Suprapubic skin (tissue), 4 donors: ENCODE data around the gene CEP131. TPM values are rescaled to one million over a fixed set of nuclear protein-coding genes. Genes with fewer than 3 reads are reported as not detected.

Source experiments
- DNase-seq, 2 donors: peaks; one replicate each; pipeline ENCODE4 v3.0.0-alpha.2; 2019; ENCODE audit warnings: low spot score in 2 of 2
- H3K27ac ChIP-seq: fragments of 200-600 bp; sonication (generic); one replicate; pipeline ENCODE4 v1.5.1; 2019
- H3K27me3 ChIP-seq: fragments of 200-600 bp; sonication (generic); one replicate; pipeline ENCODE4 v1.5.1; 2019
- H3K36me3 ChIP-seq: fragments of 200-600 bp; sonication (generic); one replicate; pipeline ENCODE4 v1.5.1; 2019
- H3K4me1 ChIP-seq: fragments of 200-600 bp; sonication (generic); one replicate; pipeline ENCODE4 v1.5.1; 2019
- H3K4me3 ChIP-seq: fragments of 200-600 bp; sonication (generic); one replicate; pipeline ENCODE4 v1.5.1; 2019; ENCODE audit warnings: mild to moderate bottlenecking
- H3K9me3 ChIP-seq: fragments of 200-600 bp; sonication (generic); one replicate; pipeline ENCODE4 v1.5.1; 2019
- EP300 ChIP-seq: sonication (generic); formaldehyde crosslinking; IDR thresholded peaks from one replicate; pipeline ENCODE4 v1.6.1; 2017; ENCODE audit warnings: antibody characterized with exemption
- POLR2A ChIP-seq, 2 donors: fragments of 450-650 bp; IDR thresholded peaks; one replicate each; pipeline ENCODE4 v1.6.1; 2017; ENCODE audit warnings: antibody characterized with exemption in 2 of 2, mild to moderate bottlenecking in 2 of 2, moderate library complexity in 2 of 2
- POLR2AphosphoS5 ChIP-seq, 3 donors: sonication (generic); formaldehyde crosslinking; IDR thresholded peaks; one replicate each; pipeline ENCODE4 v1.6.1; 2017; ENCODE audit warnings: antibody characterized with exemption in 3 of 3
- WGBS: methylation state at CpG from one replicate; pipeline ENCODE4 v1.1.5; 2018; 5-methylcytosine and 5-hydroxymethylcytosine counted together
- total RNA-seq, 4 donors: library from RNA; depleted of rRNA; stranded (reverse); fragments of >200 nt; gene quantifications; one replicate each; pipeline ENCODE4 v1.1.0, GENCODE V29; 2016
- TF ChIP-seq, protein P1 (sequence below), 2 donors: fragments of 200-600 bp in 1 of 2; fragments of 450-650 bp in 1 of 2; sonication (generic) in 1 of 2; IDR thresholded peaks; one replicate each; pipeline ENCODE4 v1.5.1; 2016 to 2019; ENCODE audit warnings: antibody characterized with exemption in 2 of 2, mild to moderate bottlenecking in 1 of 2, moderate library complexity in 1 of 2

The CEP131 gene
- total RNA-seq, 4 donors from 2014 or later: 4.2 to 9.5 (median 8.0) TPM

DNA sequence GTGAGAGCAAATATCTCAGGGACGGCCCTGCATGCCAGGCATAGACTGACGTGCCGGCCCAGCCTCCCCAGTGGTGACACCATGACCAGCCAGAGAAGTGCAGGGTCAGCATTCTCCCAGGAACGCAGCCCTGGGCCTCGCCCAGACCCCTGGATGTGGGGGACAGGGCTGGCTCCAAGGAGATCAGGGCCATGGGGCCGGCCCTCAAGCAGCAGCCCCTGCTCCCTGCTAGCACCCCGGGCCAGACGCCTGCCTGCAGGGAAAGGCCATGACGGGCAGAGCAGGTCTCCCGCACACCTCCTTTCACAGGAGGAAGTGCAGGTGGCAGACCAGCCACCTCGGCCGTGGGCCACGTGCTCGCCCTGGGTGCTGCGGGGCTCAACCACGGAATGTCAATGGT, 25.9 kb upstream of the CEP131 start:
- WGBS: 81% methylated on average over 13 of the region's 16 CpGs
- Histone ChIP-seq H3K4me1 (peaks cover 14% of the 10 kb centered on the region), H3K9me3 (no peaks in the 10 kb centered on the region), H3K36me3 (peaks cover 33% of the 10 kb centered on the region), H3K4me3 (no peak overlapping the region), H3K27ac (no peak overlapping the region), H3K27me3 (no peaks in the 10 kb centered on the region)
- TF ChIP-seq POLR2A (IDR thresholded peaks at IDR 0.05): no peak
- TF ChIP-seq, protein P1, sequence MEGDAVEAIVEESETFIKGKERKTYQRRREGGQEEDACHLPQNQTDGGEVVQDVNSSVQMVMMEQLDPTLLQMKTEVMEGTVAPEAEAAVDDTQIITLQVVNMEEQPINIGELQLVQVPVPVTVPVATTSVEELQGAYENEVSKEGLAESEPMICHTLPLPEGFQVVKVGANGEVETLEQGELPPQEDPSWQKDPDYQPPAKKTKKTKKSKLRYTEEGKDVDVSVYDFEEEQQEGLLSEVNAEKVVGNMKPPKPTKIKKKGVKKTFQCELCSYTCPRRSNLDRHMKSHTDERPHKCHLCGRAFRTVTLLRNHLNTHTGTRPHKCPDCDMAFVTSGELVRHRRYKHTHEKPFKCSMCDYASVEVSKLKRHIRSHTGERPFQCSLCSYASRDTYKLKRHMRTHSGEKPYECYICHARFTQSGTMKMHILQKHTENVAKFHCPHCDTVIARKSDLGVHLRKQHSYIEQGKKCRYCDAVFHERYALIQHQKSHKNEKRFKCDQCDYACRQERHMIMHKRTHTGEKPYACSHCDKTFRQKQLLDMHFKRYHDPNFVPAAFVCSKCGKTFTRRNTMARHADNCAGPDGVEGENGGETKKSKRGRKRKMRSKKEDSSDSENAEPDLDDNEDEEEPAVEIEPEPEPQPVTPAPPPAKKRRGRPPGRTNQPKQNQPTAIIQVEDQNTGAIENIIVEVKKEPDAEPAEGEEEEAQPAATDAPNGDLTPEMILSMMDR (IDR thresholded peaks at IDR 0.05): no peak
- TF ChIP-seq EP300: no peak
- TF ChIP-seq POLR2AphosphoS5 (IDR thresholded peaks at IDR 0.05): no peak
- no peak for DNase-seq

DNA sequence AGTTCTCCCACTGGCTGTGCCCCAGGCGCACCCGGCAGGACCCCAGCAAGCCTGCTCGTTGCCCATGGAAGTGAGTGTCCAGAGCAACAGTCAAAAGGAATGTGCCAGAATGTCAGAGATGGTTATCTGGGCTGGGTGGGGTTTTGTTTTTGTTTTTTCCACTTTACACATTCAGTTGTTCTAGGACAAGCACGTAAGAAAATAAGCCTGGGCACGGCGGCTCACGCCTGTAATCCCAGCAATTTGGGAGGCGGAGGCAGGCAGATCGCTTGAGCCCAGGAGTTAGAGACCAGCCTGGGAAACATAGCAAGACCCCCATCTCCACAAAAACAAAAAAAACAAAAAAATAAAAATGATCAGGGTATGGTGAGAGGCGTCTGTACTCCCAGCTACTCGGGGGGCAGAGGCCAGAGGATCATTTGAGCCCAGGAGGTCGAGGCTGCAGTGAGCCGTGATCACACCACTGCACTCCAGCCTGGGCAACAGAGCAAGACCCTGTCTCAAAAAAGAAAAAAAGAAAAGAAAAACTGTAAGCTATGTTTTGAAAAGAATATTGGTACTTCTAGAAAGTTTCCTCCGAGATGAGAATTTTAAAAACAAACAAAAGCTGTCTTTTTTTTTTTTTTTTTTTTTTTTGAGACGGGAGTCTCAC, 24.7 kb upstream of the CEP131 start:
- 88% methylated on average over 15 of the region's 15 CpGs for WGBS
- peaks cover 36% of the 10 kb centered on the region for H3K36me3 ChIP-seq

DNA sequence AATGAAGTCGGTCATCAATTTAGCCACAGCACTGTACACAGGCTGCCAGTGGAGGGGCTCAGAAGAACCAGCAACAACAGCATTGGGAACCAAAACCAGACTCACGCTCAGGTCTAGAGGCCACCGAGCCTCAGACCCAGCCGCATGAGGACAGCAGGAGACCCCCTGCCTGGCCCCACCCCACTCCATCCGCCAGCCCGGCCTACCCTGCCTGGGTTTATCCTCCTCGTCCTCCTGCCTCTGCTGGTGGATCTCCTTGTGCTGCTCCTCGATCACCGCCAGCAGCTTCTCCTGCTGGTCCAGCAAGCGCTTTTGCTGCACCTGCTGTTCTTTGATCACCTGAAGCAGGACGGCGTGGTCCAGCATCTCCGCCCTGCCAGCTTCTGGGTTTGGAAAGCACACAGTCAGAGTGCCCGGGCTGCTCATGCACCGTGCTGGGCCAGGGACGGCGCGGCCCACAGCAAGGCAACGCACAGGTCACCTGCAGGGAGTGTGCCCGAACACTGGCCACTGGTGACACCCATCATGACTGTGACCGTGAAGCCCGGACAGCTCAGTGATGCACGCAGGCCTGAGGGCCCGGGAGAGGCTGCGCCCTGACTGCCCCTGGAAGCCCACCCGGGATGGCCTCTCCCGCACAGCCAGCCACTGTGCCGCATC, 24.0 kb upstream of the CEP131 start:
- Histone ChIP-seq H3K27ac (no peak overlapping the region), H3K27me3 (no peaks in the 10 kb centered on the region), H3K4me3 (no peak overlapping the region), H3K36me3 (peaks cover 31% of the 10 kb centered on the region), H3K9me3 (no peaks in the 10 kb centered on the region), H3K4me1 (peaks cover 10% of the 10 kb centered on the region)
- DNase-seq: no peak
- TF ChIP-seq EP300 (no peak), POLR2A (IDR thresholded peaks at IDR 0.05) (no peak)
- WGBS: 91% methylated on average over 15 of the region's 28 CpGs

More for the DNA sequence above, 24.7 kb upstream of the CEP131 start:
- Histone ChIP-seq H3K4me1 (peaks cover 14% of the 10 kb centered on the region), H3K9me3 (no peaks in the 10 kb centered on the region), H3K27me3 (no peaks in the 10 kb centered on the region), H3K27ac (no peak overlapping the region), H3K4me3 (no peak overlapping the region)
- no peak for DNase-seq
- TF ChIP-seq, protein P1 (IDR thresholded peaks at IDR 0.05): no peak
- TF ChIP-seq EP300: no peak
- TF ChIP-seq POLR2A (IDR thresholded peaks at IDR 0.05): no peak
- no peak for TF ChIP-seq POLR2AphosphoS5 (IDR thresholded peaks at IDR 0.05)

DNA sequence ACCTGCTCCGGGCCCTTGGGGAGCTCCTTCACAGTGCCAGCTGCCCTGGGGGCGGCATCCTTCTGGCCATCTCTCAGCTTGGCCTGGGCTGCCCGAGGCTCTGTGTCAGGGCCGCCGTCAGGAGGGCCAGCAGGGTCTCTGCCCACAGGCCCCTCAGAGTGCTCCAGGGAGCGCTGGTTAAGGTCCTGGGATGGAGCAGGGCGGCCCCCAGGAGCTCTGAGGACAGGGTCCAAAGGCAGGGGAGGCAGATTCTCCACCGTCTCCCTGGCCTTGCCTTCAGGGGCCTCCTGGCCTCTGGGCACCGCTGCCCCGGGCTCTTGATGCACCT, 23.5 kb upstream of the CEP131 start:
- no peak overlapping the region for H3K4me3 ChIP-seq
- peaks cover 10% of the 10 kb centered on the region for H3K4me1 ChIP-seq
- WGBS: 100% methylated on average over 1 of the region's 10 CpGs
- H3K27me3 ChIP-seq: no peaks in the 10 kb centered on the region
- H3K9me3 ChIP-seq: no peaks in the 10 kb centered on the region
- no peak overlapping the region for H3K27ac ChIP-seq
- no peak for TF ChIP-seq POLR2A (IDR thresholded peaks at IDR 0.05)
- TF ChIP-seq, protein P1 (IDR thresholded peaks at IDR 0.05): no peak
- no peak for TF ChIP-seq EP300
- TF ChIP-seq POLR2AphosphoS5 (IDR thresholded peaks at IDR 0.05): no peak
- peaks cover 28% of the 10 kb centered on the region for H3K36me3 ChIP-seq
- no peak for DNase-seq

DNA sequence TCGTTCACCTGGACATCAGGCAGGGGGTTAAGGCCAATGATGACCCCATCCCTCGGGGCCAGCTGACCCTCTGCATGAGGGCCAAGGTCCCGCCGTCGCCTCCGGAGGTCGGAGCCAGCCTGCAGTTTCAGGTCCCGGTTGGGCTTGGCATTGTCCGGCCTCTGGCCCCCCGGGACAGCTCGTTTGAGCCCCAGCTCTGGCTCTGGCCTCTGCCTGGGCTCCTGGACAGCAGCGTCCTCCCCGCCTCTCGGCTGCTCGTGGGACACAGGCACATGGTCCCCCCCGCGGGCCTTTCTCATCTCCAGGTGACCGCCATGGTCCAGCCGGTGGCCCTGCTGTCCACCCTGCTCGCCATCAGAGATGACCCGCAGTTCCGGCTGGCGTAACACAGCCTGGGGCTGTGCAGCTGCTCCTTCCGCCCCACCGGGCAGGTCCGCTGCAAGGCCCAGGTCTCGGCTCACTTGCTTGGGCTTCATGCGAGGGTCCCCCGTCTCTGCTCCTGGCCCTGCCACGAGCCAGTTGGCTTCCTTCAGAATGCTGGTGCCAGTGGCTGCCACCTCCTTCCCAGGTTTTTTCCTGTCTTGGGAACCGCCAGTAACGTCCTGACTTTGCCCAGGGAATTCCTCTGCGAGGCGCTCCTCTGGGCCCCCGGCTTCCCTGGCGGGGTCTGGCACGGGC, 23.0 kb upstream of the CEP131 start:
- TF ChIP-seq POLR2AphosphoS5 (IDR thresholded peaks at IDR 0.05): no peak
- TF ChIP-seq EP300: no peak
- Histone ChIP-seq H3K4me3 (no peak overlapping the region), H3K27ac (no peak overlapping the region), H3K4me1 (peaks cover 11% of the 10 kb centered on the region), H3K36me3 (peaks cover 23% of the 10 kb centered on the region), H3K27me3 (no peaks in the 10 kb centered on the region), H3K9me3 (no peaks in the 10 kb centered on the region)
- WGBS: 88% methylated on average over 23 of the region's 37 CpGs
- DNase-seq: no peak

DNA sequence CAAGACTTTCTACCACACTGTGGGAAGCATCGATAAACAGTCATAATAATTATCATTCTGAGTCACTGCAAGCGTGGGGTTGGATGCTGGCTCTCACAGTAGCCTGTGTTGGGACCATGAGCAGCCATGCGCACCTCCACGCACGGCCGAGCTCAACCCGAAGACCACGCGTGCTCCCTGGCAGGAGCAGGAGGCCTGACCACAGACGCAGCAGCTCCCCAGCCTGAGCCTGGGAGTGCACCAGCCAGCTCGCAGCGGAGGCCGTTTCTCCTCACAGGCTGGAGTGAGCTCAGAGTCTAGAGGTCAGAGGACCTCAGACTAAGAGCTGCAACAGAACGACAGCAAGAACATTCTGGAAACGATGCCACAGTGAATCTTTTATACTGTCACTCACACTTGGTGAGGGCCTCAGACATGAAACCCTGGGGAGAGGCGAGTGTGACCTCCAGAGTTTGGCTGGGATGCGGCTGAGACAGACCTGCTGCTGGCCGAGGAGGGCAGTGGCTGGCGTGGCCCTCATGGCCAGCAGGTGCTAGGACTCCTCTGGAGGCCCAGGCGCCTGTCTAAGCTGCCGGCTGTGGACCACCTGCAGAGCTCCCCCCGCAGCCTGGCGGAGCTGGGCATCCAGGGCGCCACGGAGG, 22.4 kb upstream of the CEP131 start:
- no peaks in the 10 kb centered on the region for H3K9me3 ChIP-seq
- no peak overlapping the region for H3K4me3 ChIP-seq
- TF ChIP-seq EP300: no peak
- no peak for TF ChIP-seq POLR2AphosphoS5 (IDR thresholded peaks at IDR 0.05)
- TF ChIP-seq, protein P1 (IDR thresholded peaks at IDR 0.05): no peak
- no peak for TF ChIP-seq POLR2A (IDR thresholded peaks at IDR 0.05)
- DNase-seq: no peak
- peaks cover 17% of the 10 kb centered on the region for H3K36me3 ChIP-seq
- no peaks in the 10 kb centered on the region for H3K27me3 ChIP-seq
- H3K27ac ChIP-seq: no peak overlapping the region
- WGBS: 66% methylated on average over 11 of the region's 25 CpGs
- peaks cover 18% of the 10 kb centered on the region for H3K4me1 ChIP-seq
